ENCODE results near the gene TREML2.
"Not testable (repeated sequence)": the region's sequence is repeated elsewhere in the genome, so short reads cannot be mapped to it uniquely, and the experiment has no call there.

The TREML2 gene

DNA sequence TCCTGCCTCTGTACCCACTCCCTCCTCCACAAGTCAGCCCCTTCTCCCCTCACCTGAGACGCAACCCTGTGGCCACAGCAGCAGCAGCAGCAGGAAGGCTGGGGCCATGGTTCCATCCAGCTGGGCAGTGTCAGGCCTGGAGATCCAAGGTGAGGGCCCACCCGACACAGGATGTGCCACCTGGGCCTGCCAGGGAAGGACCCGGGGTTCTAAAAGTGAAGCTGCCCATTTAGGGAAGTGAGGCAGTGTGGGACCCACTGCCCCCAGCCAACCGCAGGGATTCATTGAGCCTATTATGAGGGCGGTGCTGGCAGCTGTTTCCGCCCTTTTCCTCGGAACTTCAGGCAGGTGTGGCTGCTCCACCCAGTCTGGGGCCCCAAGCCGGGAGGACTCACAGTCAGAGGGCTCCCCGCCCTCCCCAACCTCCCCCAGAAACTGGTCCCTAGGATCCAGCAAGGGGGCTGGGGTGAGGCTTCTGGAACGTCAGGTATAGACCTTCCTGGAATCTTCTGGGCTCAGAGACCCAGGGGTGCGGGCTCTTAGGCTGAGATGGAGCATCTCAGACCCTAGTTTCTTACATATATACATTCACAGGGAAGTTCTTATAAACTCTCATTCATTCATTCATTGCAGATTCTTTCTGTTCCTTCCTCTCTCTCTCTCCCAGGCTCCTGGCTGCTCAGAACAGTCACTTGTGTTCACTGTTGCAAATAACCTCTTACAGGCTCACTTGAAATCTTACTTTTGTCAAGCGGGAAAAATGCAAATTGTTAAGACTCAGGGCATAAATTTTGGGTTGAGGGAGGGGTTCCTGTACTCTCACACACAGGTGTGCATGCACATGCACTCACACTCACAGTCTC is at the start of gene TREML2:
TREML2 (minus strand) TSS at position 249 of the 863 bp plus-strand sequence; CDS start at position 108, 141 bp downstream.
- DNase-seq = no peak

GRCh38 chr6:41247882-41248705 is 47.1 kb upstream of the TREML2 start:
- DNase-seq = no peak

GRCh38 chr6:41247288-41247865 is 46.4 kb upstream of the TREML2 start:
- no peak for DNase-seq

DNA sequence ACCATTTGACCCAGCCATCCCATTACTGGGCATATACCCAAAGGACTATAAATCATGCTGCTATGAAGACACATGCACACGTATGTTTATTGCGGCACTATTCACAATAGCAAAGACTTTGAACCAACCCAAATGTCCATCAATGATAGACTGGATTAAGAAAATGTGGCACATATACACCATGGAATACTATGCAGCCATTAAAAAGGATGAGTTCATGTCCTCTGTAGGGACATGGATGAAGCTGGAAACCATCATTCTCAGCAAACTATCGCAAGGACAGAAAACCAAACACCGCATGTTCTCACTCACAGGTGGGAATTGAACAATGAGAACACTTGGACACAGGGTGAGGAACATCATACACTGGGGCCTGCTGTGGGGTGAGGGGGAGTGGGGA is 45.6 kb upstream of the TREML2 start:
- DNase-seq = not testable (repeated sequence)

GRCh38 chr6:41239467-41240159 is 38.7 kb upstream of the TREML2 start:
- DNase-seq = no peak

GRCh38 chr6:41237128-41237527 is 36.2 kb upstream of the TREML2 start:
- DNase-seq = no peak

DNA sequence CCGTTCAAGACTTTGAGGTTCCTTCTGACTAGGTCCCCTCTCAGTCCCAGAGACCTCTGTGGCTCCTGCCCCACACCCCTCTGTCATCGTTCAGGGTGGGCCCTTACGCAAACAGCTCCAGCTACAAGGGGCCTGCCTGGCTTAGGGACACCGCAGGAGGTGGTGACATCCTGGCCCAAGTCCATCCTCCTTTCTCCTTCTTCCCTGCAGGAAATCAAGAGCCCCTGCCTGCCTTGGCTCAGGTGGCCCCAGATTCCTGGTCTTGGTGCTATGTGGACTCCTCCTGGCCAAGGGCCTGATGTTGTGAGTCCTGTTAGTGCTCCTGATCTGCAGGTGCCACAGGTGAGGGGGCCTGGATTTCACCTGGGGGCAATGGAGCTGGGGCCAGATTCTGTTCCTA is 35.3 kb upstream of the TREML2 start:
- DNase-seq = no peak

DNA sequence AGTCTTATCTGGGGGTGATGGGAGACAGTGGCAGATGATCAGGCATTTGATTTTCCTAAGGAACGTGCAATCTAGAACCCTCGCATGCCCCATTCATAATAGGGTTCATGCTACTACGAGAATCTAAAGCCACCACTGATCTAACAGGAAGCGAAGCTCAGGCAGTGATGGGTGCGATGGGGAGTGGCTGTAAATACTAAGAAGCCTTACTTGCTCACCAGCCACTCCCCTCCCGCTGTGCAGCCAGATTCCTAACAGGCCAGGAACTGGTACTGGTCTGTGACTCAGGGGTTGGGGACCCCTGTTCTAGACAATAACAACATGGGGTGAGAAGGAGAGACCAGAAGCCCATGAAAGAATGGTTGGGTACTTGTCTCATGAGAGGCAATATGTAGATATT is 31.7 kb upstream of the TREML2 start:
- DNase-seq = no peak

- DNase-seq = no peak
Observed at GRCh38 chr6:41231246-41231645, 30.3 kb upstream of the TREML2 start.

GRCh38 chr6:41229721-41230120 is 28.8 kb upstream of the TREML2 start:
- no peak for DNase-seq

- DNase-seq = peak; percentile 83 to 94
Observed at GRCh38 chr6:41228616-41229015, 27.7 kb upstream of the TREML2 start.

DNA sequence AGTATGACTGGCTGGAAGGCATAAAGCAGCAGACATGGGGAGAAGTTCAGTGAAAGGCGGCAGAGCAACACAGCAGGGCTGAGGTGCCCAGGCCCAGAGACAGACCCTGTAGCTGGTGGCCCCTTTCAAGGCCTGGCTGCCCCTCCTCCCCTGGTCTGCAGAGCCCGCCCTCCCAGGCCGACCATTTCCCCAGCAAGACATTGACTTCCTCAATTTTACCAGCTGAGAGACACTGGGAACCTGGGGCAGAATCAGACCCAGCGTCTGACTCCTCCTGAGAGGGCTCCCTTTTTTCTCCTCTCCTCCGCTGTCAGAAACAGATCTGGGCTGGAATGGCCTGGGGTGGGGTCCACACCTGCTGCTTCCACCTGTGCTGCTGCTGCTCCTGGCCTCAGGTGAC is 27.1 kb upstream of the TREML2 start, which contains the start of gene TREML4:
TREML4 (plus strand) TSS at position 254 of the 400 bp plus-strand sequence; CDS start at position 333, 79 bp downstream.
- peak in 1 of 2 donors; percentile 43 for DNase-seq

GRCh38 chr6:41226752-41227151 is 25.8 kb upstream of the TREML2 start:
- DNase-seq = no peak

DNA sequence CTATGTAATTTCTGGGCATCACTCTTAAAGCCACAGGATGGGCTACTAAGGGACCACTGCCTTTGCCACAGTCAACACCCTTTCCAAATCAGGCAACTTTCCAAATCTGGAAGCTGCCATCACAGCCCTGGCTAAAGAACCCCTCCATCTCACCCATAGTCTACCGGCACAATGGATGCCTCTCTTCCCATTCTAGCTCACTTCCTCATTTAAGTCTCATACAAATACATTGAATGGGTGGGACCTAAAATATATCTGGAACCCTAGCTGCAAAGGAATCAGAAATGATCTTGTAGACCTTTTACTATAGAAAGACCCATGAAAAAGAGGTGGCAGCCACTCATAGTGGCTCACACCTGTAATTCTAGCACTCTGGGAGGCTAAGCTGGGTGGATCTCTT is 23.9 kb upstream of the TREML2 start:
- no peak for DNase-seq

DNA sequence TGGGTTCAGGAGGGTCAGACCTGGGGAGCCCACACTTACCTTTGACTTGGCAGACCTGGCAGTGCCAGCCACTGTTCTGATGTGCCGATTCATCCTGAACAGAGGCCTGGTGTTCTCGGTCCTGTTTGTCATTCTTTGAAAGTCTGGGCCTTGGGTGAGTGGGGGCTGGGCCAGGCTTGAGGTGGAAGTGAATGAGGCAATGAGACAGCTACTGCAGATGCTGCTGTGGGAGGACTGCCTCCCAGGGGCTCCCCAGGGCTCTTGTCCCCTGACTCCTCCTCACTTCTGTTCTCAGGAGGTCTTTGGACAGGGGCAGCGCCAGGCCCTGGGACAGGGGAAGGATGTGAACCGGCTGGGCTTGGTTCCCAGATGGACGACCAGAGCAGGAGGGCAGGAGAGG is 21.6 kb upstream of the TREML2 start:
- no peak for DNase-seq

DNA sequence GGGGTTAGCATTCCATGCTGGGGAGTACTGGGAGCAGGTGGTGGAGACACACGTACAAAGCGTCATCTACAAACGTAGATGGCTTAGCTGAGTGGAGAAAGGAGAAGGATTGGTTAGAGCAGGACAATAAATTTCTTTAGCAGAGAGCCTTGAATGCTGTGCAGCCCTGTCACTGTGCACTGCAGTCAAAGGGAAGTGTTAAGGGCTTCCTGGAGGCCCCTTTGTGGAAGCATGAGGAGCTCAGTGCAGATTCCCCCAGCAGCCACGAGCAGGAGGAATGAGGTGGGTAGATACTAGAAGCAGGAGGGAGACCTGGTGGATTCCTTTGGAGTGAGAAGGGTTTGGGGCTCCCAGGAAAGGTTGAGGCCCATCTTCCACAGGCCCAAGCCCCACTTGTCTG is 21.1 kb upstream of the TREML2 start:
- DNase-seq = no peak

DNA sequence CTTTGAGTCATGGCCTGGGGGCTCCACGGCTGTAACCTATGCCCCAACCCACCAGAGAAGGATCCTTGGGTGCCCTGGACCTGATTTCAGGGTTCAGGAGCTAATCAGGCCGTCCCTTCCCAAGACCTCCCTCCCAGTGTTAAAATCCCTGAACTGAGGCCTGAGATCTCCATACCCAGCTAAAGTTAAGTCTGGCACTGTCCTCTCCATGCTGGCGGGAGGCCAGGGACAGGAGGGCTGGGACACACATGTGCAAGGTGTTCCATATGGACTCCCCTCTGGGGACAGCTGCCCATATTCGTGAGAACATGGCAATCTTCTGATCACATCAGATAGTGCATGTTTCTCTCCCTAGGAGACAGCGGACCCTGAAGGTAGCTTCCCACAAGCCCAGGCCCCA is 15.7 kb upstream of the TREML2 start:
- no peak for DNase-seq

DNA sequence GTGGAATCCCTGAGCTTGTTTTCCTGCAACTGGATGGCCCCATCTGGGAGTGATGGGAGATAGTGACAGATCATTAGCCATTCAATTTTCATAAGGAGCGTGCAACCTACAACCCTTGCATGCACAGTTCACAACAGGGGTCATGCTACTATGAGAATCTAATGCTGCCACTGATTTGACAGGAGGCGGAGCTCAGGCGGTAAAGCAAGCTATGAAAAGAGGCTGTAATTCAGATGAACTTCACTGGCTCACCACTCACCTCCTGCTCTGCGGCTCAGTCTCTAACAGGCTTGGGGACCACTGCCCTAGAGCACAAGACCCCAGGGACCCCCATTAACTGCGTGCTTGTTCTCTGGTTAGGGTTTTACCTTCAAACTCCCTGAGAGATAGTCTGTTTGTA is 14.8 kb upstream of the TREML2 start:
- DNase-seq = no peak

- no peak for DNase-seq
Observed at GRCh38 chr6:41214559-41215238, 13.8 kb upstream of the TREML2 start.

- DNase-seq = no peak
Observed at GRCh38 chr6:41209547-41210320, 8.8 kb upstream of the TREML2 start.

DNA sequence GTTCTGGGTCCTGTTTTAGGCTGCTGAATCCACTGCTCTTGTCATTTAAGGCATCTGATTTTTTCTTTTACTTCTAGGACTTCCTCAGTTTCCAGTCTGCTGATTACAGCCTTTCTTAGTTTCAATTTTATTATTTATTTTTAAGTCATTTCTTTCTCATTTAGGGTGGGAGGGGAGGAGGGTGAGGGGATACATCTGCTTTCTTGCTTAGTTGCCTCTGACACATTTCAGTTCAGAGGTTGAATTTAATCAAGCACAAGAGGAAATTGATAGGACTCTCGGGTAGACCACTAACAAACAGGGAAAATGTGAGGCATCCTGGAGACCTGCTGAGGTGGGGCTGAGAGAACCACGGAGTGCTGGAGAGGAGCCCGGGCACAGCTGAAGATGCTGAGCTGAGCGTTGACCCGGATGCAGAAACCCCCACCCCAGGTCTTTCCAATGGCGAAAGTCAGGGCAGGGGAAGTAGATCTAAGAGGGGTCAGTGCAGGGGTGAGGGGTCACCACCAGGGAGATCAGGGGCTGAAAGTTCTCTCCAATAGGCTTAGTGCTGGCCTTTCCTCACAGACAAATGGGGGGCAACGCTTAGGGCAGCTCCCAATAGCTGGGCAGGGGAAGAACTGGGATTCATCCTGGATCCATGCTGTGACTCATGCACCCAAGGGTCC is 7.6 kb upstream of the TREML2 start:
- no peak for DNase-seq

Data from inflammatory macrophage treated with lipopolysaccharide for 1 hour (primary cell).